ENCODE results near the gene SSNA1. TPM values are rescaled to one million over a fixed set of nuclear protein-coding genes. Genes with fewer than 3 reads are reported as not detected.
A peak's percentile ranks its signal among the peaks of the same experiment; 100 is the strongest.

SSNA1 gene
- total and polyA plus RNA-seq, 8 donors = 28.1 to 154 (median 122) TPM

DNA sequence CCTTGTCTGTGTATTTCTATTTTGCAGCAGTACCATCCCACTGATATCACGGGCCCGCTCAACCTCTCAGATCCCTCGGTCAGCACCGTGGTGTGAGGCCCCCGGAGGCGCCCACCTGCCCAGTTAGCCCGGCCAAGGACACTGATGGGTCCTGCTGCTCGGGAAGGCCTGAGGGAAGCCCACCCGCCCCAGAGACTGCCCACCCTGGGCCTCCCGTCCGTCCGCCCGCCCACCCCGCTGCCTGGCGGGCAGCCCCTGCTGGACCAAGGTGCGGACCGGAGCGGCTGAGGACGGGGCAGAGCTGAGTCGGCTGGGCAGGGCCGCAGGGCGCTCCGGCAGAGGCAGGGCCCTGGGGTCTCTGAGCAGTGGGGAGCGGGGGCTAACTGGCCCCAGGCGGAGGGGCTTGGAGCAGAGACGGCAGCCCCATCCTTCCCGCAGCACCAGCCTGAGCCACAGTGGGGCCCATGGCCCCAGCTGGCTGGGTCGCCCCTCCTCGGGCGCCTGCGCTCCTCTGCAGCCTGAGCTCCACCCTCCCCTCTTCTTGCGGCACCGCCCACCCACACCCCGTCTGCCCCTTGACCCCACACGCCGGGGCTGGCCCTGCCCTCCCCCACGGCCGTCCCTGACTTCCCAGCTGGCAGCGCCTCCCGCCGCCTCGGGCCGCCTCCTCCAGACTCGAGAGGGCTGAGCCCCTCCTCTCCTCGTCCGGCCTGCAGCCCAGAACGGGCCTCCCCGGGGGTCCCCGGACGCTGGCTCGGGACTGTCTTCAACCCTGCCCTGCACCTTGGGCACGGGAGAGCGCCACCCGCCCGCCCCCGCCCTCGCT, 20.5 kb upstream of the SSNA1 start:
- TF ChIP-seq, protein P1, sequence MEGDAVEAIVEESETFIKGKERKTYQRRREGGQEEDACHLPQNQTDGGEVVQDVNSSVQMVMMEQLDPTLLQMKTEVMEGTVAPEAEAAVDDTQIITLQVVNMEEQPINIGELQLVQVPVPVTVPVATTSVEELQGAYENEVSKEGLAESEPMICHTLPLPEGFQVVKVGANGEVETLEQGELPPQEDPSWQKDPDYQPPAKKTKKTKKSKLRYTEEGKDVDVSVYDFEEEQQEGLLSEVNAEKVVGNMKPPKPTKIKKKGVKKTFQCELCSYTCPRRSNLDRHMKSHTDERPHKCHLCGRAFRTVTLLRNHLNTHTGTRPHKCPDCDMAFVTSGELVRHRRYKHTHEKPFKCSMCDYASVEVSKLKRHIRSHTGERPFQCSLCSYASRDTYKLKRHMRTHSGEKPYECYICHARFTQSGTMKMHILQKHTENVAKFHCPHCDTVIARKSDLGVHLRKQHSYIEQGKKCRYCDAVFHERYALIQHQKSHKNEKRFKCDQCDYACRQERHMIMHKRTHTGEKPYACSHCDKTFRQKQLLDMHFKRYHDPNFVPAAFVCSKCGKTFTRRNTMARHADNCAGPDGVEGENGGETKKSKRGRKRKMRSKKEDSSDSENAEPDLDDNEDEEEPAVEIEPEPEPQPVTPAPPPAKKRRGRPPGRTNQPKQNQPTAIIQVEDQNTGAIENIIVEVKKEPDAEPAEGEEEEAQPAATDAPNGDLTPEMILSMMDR (IDR thresholded peaks at IDR 0.05) = no peak
- H3K4me3 ChIP-seq = peak overlapping the region; percentile 42 to 56 (median 46)
- intact Hi-C loops (cut with DNase I; ENCODE audit: low total_unique reads) = no loop called here
- H3K4me1 ChIP-seq = peaks cover 47 to 69% (median 54%) of the 10 kb centered on the region in 4 donors
- 2 to 7% (median 4%) methylated on average over 15 to 57 of the region's 57 CpGs for WGBS, 5 donors
- peak overlapping the region in 1 of 5 donors; percentile 66 for H3K27ac ChIP-seq
- peaks cover 28 to 100% (median 96%) of the 10 kb centered on the region in 3 donors for H3K27me3 ChIP-seq
- no peaks in the 10 kb centered on the region for H3K9me3 ChIP-seq
- no peaks in the 10 kb centered on the region for H3K36me3 ChIP-seq
- peak; percentile 76 to 78 for DNase-seq

GRCh38 chr9:137168573-137168903, 19.9 kb upstream of the SSNA1 start:
- Histone ChIP-seq H3K9me3 (no peaks in the 10 kb centered on the region), H3K4me3 (peak overlapping the region; percentile 42 to 56 (median 46)), H3K27ac (peak overlapping the region in 2 of 5 donors; percentile 66 to 74), H3K4me1 (peaks cover 43 to 70% (median 51%) of the 10 kb centered on the region in 4 donors), H3K27me3 (peaks cover 28 to 100% (median 94%) of the 10 kb centered on the region in 3 donors), H3K36me3 (no peaks in the 10 kb centered on the region)
- peak in 1 of 2 donors; percentile 45 for DNase-seq
- WGBS, 5 donors = 0 to 2% (median 0%) methylated on average over 16 to 36 of the region's 36 CpGs
- TF ChIP-seq, protein P1 (IDR thresholded peaks at IDR 0.05) = no peak
- TF ChIP-seq POLR2AphosphoS5 (IDR thresholded peaks at IDR 0.05) = no peak
- intact Hi-C loops (cut with DNase I; ENCODE audit: low total_unique reads) = no loop called here

DNA sequence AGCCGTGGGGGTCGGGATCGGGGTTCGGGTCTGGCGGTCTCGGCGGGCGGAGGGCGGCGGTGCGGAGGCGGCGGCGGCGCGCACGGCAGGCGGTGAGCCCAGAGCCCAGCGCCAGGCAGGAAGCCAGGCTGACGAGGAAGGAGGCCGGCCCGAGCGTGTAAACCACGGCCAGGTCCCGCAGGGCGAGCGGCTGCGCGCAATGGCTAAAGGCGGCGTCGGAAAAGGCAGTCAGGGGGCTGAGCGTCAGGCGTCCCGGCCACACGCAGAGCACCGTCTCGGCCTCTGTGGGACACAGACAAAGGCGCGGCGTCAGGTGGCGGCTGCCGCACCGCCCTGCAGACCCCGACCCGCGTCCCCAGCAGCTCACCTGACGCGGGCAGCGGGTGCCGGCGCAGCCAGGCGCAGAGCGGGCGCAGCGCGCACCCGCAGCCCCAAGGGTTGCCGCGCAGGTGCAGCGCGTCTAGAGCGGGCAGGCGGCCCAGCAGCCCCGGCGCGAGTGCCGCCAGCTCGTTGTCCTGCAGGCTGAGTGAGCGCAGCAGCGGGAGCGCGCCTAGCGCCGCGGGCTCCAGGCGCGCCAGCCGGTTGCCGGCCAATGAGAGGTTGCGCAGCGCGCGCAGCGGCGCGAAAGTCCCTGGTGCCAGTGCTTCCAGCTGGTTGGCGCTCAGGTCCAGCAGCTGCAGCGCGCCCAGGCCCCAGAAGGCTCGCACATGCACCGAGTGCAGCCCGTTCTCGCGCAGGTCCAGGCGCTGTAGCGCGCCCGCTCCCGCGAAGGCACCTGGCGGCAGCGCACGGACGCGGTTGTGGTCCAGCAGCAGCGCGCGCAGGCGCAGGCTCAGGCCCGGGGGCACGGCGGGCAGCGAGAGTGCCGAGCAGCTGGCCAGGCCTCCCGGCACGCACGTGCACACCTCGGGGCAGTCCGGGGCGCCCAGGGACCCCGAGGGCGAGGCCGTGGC, 19.3 kb upstream of the SSNA1 start:
- no peaks in the 10 kb centered on the region for H3K9me3 ChIP-seq
- peak; percentile 73 to 86 for DNase-seq
- H3K4me1 ChIP-seq = peaks cover 43 to 76% (median 55%) of the 10 kb centered on the region in 4 donors
- H3K36me3 ChIP-seq = no peaks in the 10 kb centered on the region
- peaks cover 28 to 100% (median 88%) of the 10 kb centered on the region in 3 donors for H3K27me3 ChIP-seq
- intact Hi-C loops (cut with DNase I; ENCODE audit: low total_unique reads) = no loop called here
- WGBS, 5 donors = 0 to 3% (median 1%) methylated on average over 20 to 124 of the region's 124 CpGs
- peak overlapping the region; percentile 42 to 56 (median 46) for H3K4me3 ChIP-seq
- TF ChIP-seq POLR2A (IDR thresholded peaks at IDR 0.05) (no peak), POLR2AphosphoS5 (IDR thresholded peaks at IDR 0.05) (peak in 1 of 3 donors; percentile 41)
- peak overlapping the region; percentile 18 to 74 (median 25) for H3K27ac ChIP-seq

DNA sequence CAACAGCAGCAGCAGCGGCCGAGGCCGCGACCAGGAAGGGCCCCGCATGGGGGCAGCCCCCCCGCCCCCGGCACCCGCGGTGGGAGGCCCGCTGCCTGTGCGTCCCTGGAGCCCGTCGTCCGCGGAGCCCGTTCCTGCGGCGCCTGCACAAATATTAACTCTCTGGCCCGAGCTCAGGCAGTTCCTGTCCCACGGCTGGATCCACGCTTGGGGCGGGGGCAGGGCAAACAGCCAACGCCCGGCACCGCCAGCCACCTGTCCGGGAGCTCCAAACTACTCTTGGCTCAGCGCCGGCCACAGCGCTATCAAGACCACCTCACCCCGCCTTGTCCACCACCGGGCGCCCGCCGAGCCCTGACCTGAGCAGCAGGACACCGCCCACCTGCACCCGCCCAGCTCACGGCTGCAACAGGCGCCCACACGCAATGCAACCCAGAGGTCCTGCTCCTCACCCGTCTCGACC, 18.5 kb upstream of the SSNA1 start, which contains the start of gene LRRC26:
Gene LRRC26 (minus strand): TSS at position 156 of the 463 bp plus-strand sequence. CDS start 108 bp downstream, at position 48.
- peaks cover 50 to 84% (median 63%) of the 10 kb centered on the region in 4 donors for H3K4me1 ChIP-seq
- H3K9me3 ChIP-seq = no peaks in the 10 kb centered on the region
- H3K27ac ChIP-seq = peak within 1 kb of the TSS; percentile 18 to 74 (median 25)
- DNase-seq = peak; percentile 52 to 79
- H3K4me3 ChIP-seq = peak within 1 kb of the TSS; percentile 42 to 56 (median 46)
- intact Hi-C loops (cut with DNase I; ENCODE audit: low total_unique reads) = no loop called here
- peaks cover 20 to 98% (median 80%) of the 10 kb centered on the region in 3 donors for H3K27me3 ChIP-seq
- no peaks in the 10 kb centered on the region for H3K36me3 ChIP-seq
- TF ChIP-seq, protein P1 (IDR thresholded peaks at IDR 0.05) = no peak
- TF ChIP-seq POLR2A (IDR thresholded peaks at IDR 0.05) (no peak), POLR2AphosphoS5 (IDR thresholded peaks at IDR 0.05) (no peak), EP300 (IDR thresholded peaks at IDR 0.05) (no peak)
- WGBS, 5 donors = 6 to 28% (median 13%) methylated on average over 10 to 41 of the region's 41 CpGs
